Activated CD4-positive, alpha-beta T cell treated with anti-CD3 and anti-CD28 coated beads for 24 hours (primary cell): ENCODE results near the gene DENND4A.
"Not testable (repeated sequence)": the region's sequence is repeated elsewhere in the genome, so short reads cannot be mapped to it uniquely, and the experiment has no call there.

Experiments used
- DNase-seq, 2 donors: peaks; one replicate each; pipeline ENCODE4 v3.0.0-alpha.2; 2020; ENCODE audit warnings: low read depth in 2 of 2

The DENND4A gene

GRCh38 chr15:65818927-65819562 is 27.0 kb upstream of the DENND4A start:
- no peak for DNase-seq

GRCh38 chr15:65816441-65816840 is 24.3 kb upstream of the DENND4A start:
- DNase-seq = no peak

- DNase-seq = not testable (repeated sequence)
Measured at GRCh38 chr15:65816008-65816407, 23.9 kb upstream of the DENND4A start.

GRCh38 chr15:65814271-65814670 is 22.2 kb upstream of the DENND4A start:
- DNase-seq = not testable (repeated sequence)

- DNase-seq = no peak
Measured at GRCh38 chr15:65812916-65813315, 20.8 kb upstream of the DENND4A start.

GRCh38 chr15:65812467-65812866 is 20.4 kb upstream of the DENND4A start:
- no peak for DNase-seq

GRCh38 chr15:65811835-65812234 is 19.7 kb upstream of the DENND4A start:
- DNase-seq = no peak

DNA sequence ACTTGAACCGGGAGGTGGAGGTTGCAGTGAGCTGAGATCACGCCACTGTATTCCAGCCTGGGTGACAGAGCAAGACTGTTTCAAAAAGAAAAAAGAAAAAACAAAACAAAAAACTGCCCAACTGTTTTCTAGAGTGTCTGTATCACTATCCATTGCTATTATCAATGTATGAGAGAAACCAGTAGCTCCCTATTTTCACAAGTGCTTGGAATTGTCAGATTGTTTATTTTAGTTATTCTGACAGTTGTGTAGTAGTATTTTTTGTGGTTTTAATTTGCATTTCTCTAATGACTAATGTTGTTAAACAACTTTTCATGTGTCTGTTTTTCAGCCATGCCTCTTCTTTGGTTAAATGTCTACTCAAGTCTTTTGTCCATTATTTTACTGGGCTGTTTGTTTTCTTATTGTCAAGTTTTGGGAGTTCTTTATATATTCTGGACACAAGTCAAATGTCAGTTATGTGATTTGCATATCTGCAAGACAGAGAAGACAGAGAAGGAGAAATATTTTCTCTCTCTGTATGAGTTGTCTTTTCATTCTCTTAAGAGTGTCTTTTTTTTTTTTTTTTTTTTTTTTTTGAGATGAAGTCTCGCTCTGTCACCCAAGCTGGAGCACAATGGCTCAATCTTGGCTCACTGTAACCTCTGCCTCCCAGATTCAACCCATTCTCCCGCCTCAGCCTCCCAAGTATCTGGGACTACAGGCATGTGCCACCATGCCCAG is 19.1 kb upstream of the DENND4A start:
- DNase-seq = not testable (repeated sequence)

GRCh38 chr15:65806397-65806796 is 14.3 kb upstream of the DENND4A start:
- no peak for DNase-seq

- no peak for DNase-seq
Measured at GRCh38 chr15:65805019-65805745, 13.1 kb upstream of the DENND4A start.

- no peak for DNase-seq
Measured at GRCh38 chr15:65804252-65804931, 12.3 kb upstream of the DENND4A start.

DNA sequence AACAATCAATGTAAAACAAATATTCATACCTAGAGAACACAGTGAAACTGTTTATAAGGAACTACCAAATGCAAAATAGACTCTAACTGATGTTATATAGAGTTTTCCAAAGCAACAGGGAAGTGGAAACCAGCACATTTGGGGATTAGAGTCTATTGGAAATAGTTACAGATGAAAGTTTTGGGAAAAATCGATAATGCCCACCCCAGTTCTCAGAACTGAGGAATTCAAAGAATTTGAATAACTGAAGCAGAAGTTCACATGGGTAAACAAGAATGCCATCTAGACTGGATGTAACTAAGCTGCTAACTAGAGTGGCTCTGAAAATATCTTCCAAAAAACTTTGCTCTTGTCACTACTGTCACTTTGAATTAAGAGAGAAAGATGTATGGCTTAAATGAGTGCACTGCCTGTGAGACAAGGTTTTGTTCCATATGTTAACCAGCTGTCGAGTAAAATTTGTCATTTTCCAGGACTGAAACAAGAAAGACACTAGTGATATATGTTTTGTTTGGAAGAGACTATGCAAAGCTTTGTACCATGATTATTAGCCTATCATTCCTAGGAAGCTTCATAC is 9.2 kb upstream of the DENND4A start:
- no peak for DNase-seq

- DNase-seq = no peak
Measured at GRCh38 chr15:65796610-65797078, 4.6 kb upstream of the DENND4A start.

GRCh38 chr15:65795663-65796216 is 3.6 kb upstream of the DENND4A start:
- no peak for DNase-seq

DNA sequence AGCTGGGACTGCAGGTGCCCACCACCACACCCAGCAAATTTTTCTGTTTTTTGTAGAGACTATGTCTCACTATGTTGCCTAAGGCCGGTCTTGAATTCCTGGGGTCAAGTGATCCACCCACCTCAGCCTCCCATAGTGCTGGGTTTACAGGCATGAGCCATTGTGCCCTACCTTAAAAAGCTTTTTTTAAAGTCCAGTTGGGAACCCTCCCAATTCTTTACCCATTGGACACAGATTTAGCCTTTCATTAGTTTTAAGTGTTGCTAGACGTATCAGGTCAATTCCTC is 1.7 kb upstream of the DENND4A start:
- DNase-seq = no peak

DNA sequence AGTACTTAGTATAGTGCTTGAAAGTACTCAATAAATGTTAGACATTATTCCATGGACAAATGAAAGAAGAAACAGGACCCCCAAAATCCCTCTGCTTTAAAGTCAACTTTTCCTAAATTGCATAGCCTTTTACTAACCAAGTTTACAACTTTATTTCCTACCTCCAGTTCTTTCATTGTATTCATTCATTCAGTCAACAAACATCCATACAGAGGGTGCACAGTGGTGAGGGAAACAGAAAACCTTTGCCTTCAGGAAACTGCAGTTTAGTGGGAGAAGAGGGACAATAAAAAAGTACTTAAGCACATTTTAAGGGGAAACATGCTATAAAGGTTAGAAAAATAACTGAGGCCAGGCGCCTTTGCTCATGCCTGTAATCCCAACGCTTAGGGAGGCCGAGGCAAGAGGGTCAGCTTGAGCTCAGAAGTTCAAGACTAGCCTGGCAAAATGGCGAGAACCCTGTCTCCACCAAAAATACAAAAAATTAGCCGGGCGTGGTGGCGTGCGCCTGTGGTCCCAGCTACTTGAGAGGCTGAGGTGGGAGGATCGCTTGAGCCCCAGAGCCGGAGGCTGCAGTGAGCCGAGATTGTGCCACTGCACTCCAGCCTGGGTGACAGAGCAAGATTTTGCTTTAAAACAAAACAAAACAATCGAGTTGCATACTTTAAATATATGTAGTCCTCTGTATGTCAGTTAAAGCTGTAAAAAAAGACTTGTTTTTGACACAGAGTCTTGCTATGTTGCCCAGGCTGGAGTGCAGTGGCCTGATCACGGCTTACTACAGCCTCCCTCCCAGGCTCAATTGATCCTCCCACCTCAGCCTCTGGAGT is 1.1 kb upstream of the DENND4A start:
- no peak for DNase-seq

GRCh38 chr15:65791335-65792137 is 557 bp downstream of the DENND4A start:
- DNase-seq = peak; percentile 19 to 28

- no peak for DNase-seq
Measured at GRCh38 chr15:65790694-65791334, 1.3 kb downstream of the DENND4A start.

DNA sequence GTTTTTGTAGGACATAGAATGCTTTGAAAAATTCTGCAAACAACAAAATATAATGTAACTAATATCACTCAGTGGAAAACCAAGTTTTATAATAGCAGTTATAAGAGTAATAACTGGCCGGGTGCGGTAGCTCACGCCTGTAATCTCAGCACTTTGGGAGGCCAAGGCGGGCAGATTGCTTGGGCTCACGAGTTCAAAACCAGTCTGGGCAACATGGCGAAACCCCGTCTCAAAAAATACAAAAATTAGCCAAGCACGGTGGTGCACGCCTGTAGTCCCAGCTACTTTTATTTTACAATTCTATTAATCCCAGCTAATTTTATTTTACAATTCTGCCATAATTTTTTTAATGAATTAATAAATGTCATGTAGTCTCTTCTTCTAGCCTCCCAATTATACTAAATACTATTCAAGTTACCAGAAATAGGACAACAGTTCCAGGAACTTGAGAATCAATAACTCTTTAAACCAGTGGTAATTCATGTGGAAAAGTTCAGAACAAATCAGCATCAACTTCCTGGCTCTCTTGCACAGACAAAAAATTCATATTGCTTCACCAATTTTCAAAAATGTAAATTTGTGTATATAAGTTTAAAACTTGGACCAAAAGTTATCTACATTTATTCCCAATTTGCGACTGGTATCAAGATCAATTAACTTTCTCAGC is 2.2 kb downstream of the DENND4A start:
- no peak for DNase-seq
